GM12878 (cell line): ENCODE results near the gene ZNF106. TPM values are rescaled to one million over a fixed set of nuclear protein-coding genes. Genes with fewer than 3 reads are reported as not detected.

ENCODE experiments used
- ATAC-seq: fragments of 200-7000 bp; cut with Tn5 transposase; 3 replicates; pipeline ENCODE4 v1.9.1; 2020; ENCODE audit warnings: mild to moderate bottlenecking, moderate library complexity
- BruUV-seq: library from RNA; stranded (reverse); fragments of 400-500 nt; replicated peaks from 2 replicates; lab custom pipeline; 2021; lab: Mats Ljungman, UMichigan
- CTCF ChIA-PET: fragments of 300-600 bp; sonication (Branson Sonifier 250); formaldehyde crosslinking; extraction: SDS; loops from one replicate; lab custom pipeline; 2021; ENCODE audit warnings: inconsistent platforms; lab: Yijun Ruan, JAX
- POLR2A ChIA-PET: fragments of 350-600 bp; formaldehyde crosslinking; extraction: SDS; loops from one replicate; lab custom pipeline; 2021; ENCODE audit warnings: inconsistent platforms; lab: Charles Lee
- RAD21 ChIA-PET: fragments of 300-600 bp; sonication (Branson Sonifier 250); formaldehyde crosslinking; loops from one replicate; lab custom pipeline; 2023; ENCODE audit warnings: antibody characterized with exemption; ENCODE audit not compliant: unreplicated experiment; lab: Charles Lee
- SMC1A ChIA-PET: fragments of 300-600 bp; sonication (Branson Sonifier 250); formaldehyde crosslinking; loops from one replicate; lab custom pipeline; 2023; ENCODE audit not compliant: unreplicated experiment, uncharacterized antibody; lab: Charles Lee
- DNase-seq: peaks from one replicate; pipeline ENCODE4 v3.0.0-alpha.2; 2011; ENCODE audit warnings: low read depth, low spot score
- FAIRE-seq: peaks from 3 replicates; lab custom pipeline; 2011; peaks lifted over from hg19 to GRCh38; lab: Jason Lieb, UNC
- H2AFZ ChIP-seq: 2 replicates; pipeline ENCODE4 v1.6.0; 2011; ENCODE audit warnings: low read depth, low read length, control low read depth; ENCODE audit not compliant: control insufficient read depth
- H3K27ac ChIP-seq: 2 replicates; pipeline ENCODE4 v1.5.1; 2011; ENCODE audit warnings: control low read depth; ENCODE audit not compliant: control insufficient read depth, insufficient read depth
- H3K27me3 ChIP-seq, 2 experiments: replicated peaks in 1 of 2; 2 replicates each; pipeline versions ENCODE4 v1.6.0 to v1.6.1; 2011; ENCODE audit warnings: low read length in 1 of 2; ENCODE audit not compliant: control insufficient read depth in 2 of 2, insufficient read depth in 2 of 2
- H3K36me3 ChIP-seq, 2 experiments: 2 replicates each; pipeline ENCODE4 v1.5.1; 2011; ENCODE audit warnings: low read length in 1 of 2; ENCODE audit not compliant: control insufficient read depth in 2 of 2, insufficient read depth in 2 of 2
- H3K4me1 ChIP-seq: 2 replicates; pipeline ENCODE4 v1.6.1; 2011; ENCODE audit warnings: mild to moderate bottlenecking, low read length, moderate library complexity, mixed read lengths; ENCODE audit not compliant: control insufficient read depth, insufficient read depth
- H3K4me2 ChIP-seq: 2 replicates; pipeline ENCODE4 v1.6.0; 2011; ENCODE audit warnings: control low read depth; ENCODE audit not compliant: control insufficient read depth, insufficient read depth
- H3K4me3 ChIP-seq: fragments of 200-600 bp; sonication (generic); 2 replicates; pipeline ENCODE4 v1.5.1; 2016
- H3K79me2 ChIP-seq: 2 replicates; pipeline ENCODE4 v1.6.0; 2011; ENCODE audit warnings: low read length; ENCODE audit not compliant: control insufficient read depth, insufficient read depth
- H3K9ac ChIP-seq: 2 replicates; pipeline ENCODE4 v1.8.0; 2011; ENCODE audit warnings: low read length, control low read depth, mixed read lengths; ENCODE audit not compliant: control insufficient read depth, insufficient read depth
- H3K9me3 ChIP-seq: replicated peaks from 3 replicates; pipeline ENCODE4 v1.5.1; 2011; ENCODE audit warnings: mild to moderate bottlenecking, low read length; ENCODE audit not compliant: control insufficient read depth, insufficient read depth
- H4K20me1 ChIP-seq: 2 replicates; pipeline ENCODE4 v1.6.0; 2011; ENCODE audit not compliant: control insufficient read depth, insufficient read depth
- CHD1 ChIP-seq: IDR thresholded peaks from 2 replicates; pipeline ENCODE4 v1.6.1; 2012; ENCODE audit warnings: low read depth, low read length, improper control_type of control experiment
- FOS ChIP-seq: IDR thresholded peaks from 3 replicates; pipeline ENCODE4 v1.6.1; 2011; ENCODE audit warnings: borderline replicate concordance; ENCODE audit not compliant: insufficient read length; ENCODE audit errors: extremely low read depth
- FOXM1 ChIP-seq: IDR thresholded peaks from 2 replicates; pipeline ENCODE4 v1.6.1; 2012; ENCODE audit warnings: low read depth, mild to moderate bottlenecking, inconsistent platforms, low read length, moderate library complexity
- HDGF ChIP-seq: fragments of 450-650 bp; IDR thresholded peaks from 2 replicates; pipeline ENCODE4 v1.6.1; 2016; ENCODE audit warnings: antibody characterized with exemption
- NR2F1 ChIP-seq: fragments of 450-650 bp; conservative IDR thresholded peaks from 2 replicates; pipeline ENCODE4 v1.6.1; 2017; ENCODE audit warnings: mild to moderate bottlenecking
- PML ChIP-seq: IDR thresholded peaks from 2 replicates; pipeline ENCODE4 v1.6.1; 2012; ENCODE audit warnings: low read length, inconsistent platforms
- SMAD5 ChIP-seq: IDR thresholded peaks from 2 replicates; pipeline ENCODE4 v1.6.1; 2016; ENCODE audit warnings: antibody characterized with exemption, low read depth
- SREBF2 ChIP-seq: IDR thresholded peaks from 2 replicates; pipeline ENCODE4 v1.6.1; 2012; ENCODE audit warnings: mild to moderate bottlenecking, low read length
- STAT1 ChIP-seq: fragments of 450-650 bp; conservative IDR thresholded peaks from 2 replicates; pipeline ENCODE4 v1.6.1; 2014; ENCODE audit warnings: antibody characterized with exemption, mild to moderate bottlenecking
- WGBS: methylation state at CpG from one replicate; pipeline ENCODE4 v1.1.6; 2016; ENCODE audit warnings: low lambda C conversion rate; ENCODE audit not compliant: insufficient replicate concordance, insufficient coverage; ENCODE audit errors: missing lambda C conversion rate; 5-methylcytosine and 5-hydroxymethylcytosine counted together
- in situ Hi-C: fragments of 300-500 bp; cut with MboI; formaldehyde crosslinking; loops from 9 replicates; pipeline ENCODE4 v1.14.3; 2018; ENCODE audit warnings: mixed read lengths
- intact Hi-C: fragments of 100-400 bp; cut with micrococcal nuclease; formaldehyde crosslinking; loops from one replicate; pipeline ENCODE4 v1.14.2; 2022; ENCODE audit not compliant: unreplicated experiment
- polyA plus RNA-seq, 11 experiments: library from polyadenylated mRNA; depleted of rRNA in 4 of 11; unstranded in 6 of 11; stranded (reverse) in 5 of 11; fragments of >200 nt; fragmentation: Nextera tagmentation in 4 of 11; fragmentation: Illumina TruSeq in 1 of 11; extraction: Ambion mirVana in 4 of 11; extraction: Trizol in 1 of 11; gene quantifications; 1 replicate in 1 of 11; 2 replicates in 10 of 11; pipeline versions ENCODE4 v1.2.1 to v1.2.3, GENCODE V29; 2011 to 2016; ENCODE audit warnings: inconsistent platforms in 2 of 11, missing spikeins in 2 of 11, low read depth in 1 of 11
- small RNA-seq: library from RNA; depleted of rRNA; stranded (forward); fragments of <200 nt; gene quantifications from one replicate; pipeline ENCODE3, GENCODE V24; 2014
- total RNA-seq, 4 experiments: library from RNA; depleted of rRNA in 3 of 4; stranded (reverse); fragments of >200 nt in 3 of 4; fragmentation: Illumina TruSeq in 1 of 4; extraction: Trizol in 1 of 4; gene quantifications; 2 replicates each; pipeline versions ENCODE4 v1.2.1 to v1.2.3, GENCODE V29; 2013 to 2021
- TF ChIP-seq, protein P1 (sequence below): fragments of 450-650 bp; IDR thresholded peaks from 2 replicates; pipeline ENCODE4 v1.6.1; 2017; ENCODE audit warnings: mild to moderate bottlenecking, moderate library complexity

Gene ZNF106
- total and polyA plus RNA-seq, 10 of the 15 experiments (the other 5 are each of a cell fraction or from before 2014, with no cell fraction given) = 10.7 to 45.3 (median 32.5) TPM

DNA sequence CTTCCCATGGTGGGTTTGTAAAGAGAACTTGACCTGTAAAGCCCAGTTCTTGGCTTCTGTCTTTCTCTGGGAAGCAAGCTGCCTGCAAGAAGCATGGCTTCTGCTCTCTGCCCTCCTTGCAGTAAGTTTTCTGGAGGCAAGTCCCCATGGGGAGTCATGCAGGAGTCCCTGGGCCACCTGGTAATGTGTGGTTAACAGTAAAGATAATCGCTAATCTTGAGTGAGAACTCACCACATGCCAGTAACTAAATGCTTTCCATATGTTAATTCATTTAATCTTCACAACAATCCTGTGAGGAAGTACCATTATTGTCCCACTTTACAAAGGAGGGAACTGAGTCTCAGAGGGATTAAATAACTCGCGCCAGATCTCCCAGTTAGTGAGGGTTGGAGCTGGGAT, 127.5 kb downstream of the ZNF106 start:
- Histone ChIP-seq H3K9ac (no peak overlapping the region), H3K27me3 (no peaks in the 10 kb centered on the region), H3K9me3 (no peaks in the 10 kb centered on the region), H3K4me1 (no peaks in the 10 kb centered on the region), H4K20me1 (no peaks in the 10 kb centered on the region), H3K27ac (no peak overlapping the region), H3K36me3 (no peaks in the 10 kb centered on the region; a peak in 1 of 4 replicates), H3K4me2 (no peak overlapping the region), H3K79me2 (no peaks in the 10 kb centered on the region), H2AFZ (no peak overlapping the region), H3K4me3 (no peak overlapping the region)
- intact Hi-C loops (no loop called here), in situ Hi-C loops (no loop called here)
- POLR2A ChIA-PET = no interaction called here
- WGBS = 98% methylated on average over 3 of the region's 3 CpGs
- SMC1A ChIA-PET = no interaction called here
- BruUV-seq = no TSS peak
- CTCF ChIA-PET = interaction anchor here (1.4 kb wide), 1 partner anchor 11 kb away, joined by 5 read pairs; no protein-coding TSS in a partner anchor
- ATAC-seq (no peak), DNase-seq (no peak), FAIRE-seq (no peak)
- RAD21 ChIA-PET = no interaction called here
- no peak for TF ChIP-seq STAT1
- TF ChIP-seq NR2F1 = no peak
- no peak for TF ChIP-seq FOS
- TF ChIP-seq, protein P1, sequence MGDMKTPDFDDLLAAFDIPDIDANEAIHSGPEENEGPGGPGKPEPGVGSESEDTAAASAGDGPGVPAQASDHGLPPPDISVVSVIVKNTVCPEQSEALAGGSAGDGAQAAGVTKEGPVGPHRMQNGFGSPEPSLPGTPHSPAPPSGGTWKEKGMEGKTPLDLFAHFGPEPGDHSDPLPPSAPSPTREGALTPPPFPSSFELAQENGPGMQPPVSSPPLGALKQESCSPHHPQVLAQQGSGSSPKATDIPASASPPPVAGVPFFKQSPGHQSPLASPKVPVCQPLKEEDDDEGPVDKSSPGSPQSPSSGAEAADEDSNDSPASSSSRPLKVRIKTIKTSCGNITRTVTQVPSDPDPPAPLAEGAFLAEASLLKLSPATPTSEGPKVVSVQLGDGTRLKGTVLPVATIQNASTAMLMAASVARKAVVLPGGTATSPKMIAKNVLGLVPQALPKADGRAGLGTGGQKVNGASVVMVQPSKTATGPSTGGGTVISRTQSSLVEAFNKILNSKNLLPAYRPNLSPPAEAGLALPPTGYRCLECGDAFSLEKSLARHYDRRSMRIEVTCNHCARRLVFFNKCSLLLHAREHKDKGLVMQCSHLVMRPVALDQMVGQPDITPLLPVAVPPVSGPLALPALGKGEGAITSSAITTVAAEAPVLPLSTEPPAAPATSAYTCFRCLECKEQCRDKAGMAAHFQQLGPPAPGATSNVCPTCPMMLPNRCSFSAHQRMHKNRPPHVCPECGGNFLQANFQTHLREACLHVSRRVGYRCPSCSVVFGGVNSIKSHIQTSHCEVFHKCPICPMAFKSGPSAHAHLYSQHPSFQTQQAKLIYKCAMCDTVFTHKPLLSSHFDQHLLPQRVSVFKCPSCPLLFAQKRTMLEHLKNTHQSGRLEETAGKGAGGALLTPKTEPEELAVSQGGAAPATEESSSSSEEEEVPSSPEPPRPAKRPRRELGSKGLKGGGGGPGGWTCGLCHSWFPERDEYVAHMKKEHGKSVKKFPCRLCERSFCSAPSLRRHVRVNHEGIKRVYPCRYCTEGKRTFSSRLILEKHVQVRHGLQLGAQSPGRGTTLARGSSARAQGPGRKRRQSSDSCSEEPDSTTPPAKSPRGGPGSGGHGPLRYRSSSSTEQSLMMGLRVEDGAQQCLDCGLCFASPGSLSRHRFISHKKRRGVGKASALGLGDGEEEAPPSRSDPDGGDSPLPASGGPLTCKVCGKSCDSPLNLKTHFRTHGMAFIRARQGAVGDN = no peak
- TF ChIP-seq HDGF = no peak
- TF ChIP-seq CHD1 = no peak
- no peak for TF ChIP-seq FOXM1
- TF ChIP-seq SREBF2 = no peak
- no peak for TF ChIP-seq PML
- no peak for TF ChIP-seq SMAD5

Small RNAs within 50 kb of the gene (small RNA-seq; reads per million reads assigned to genes)
- gene RNU6-188P = not detected

Other genes starting within 250 kb of the ZNF106 start
Only the 7 nearest of the 8 such genes appear.
- gene GANC, start 217.9 kb downstream of the ZNF106 start, total RNA-seq (2014; rRNA removed) = 20.9 and 22.1 TPM in 2 replicates
- 24.0 and 26.8 TPM in 2 replicates for gene GANC, start 217.9 kb downstream of the ZNF106 start, total RNA-seq (2014; rRNA removed; fragmentation: Illumina TruSeq; extraction: Trizol)
- 35.3 and 39.2 TPM in 2 replicates for gene GANC, start 217.9 kb downstream of the ZNF106 start, total RNA-seq (2021)
- gene GANC, start 217.9 kb downstream of the ZNF106 start, polyA plus RNA-seq (2011; rRNA removed) = 25.9 and 31.0 TPM in 2 replicates
- 28.3 and 35.8 TPM in 2 replicates for gene GANC, start 217.9 kb downstream of the ZNF106 start, polyA plus RNA-seq (2014; fragmentation: Illumina TruSeq; extraction: Trizol)
- 10 to 100 TPM; 11.3 to 13.1 TPM for gene GANC, start 217.9 kb downstream of the ZNF106 start, polyA plus RNA-seq (2014; fragmentation: Nextera tagmentation; extraction: Ambion mirVana)
- 16.2 and 16.4 TPM in 2 replicates for gene GANC, start 217.9 kb downstream of the ZNF106 start, polyA plus RNA-seq (2014; rRNA removed)
- 10 to 100 TPM; 18.2 to 25.1 TPM for gene GANC, start 217.9 kb downstream of the ZNF106 start, polyA plus RNA-seq (2016; fragmentation: Nextera tagmentation; extraction: Ambion mirVana)
- 31.1 and 38.6 TPM in 2 replicates for gene TMEM87A, start 217.7 kb downstream of the ZNF106 start, total RNA-seq (2014; rRNA removed)
- 32.7 and 34.1 TPM in 2 replicates for gene TMEM87A, start 217.7 kb downstream of the ZNF106 start, total RNA-seq (2014; rRNA removed; fragmentation: Illumina TruSeq; extraction: Trizol)
- 22.9 and 25.6 TPM in 2 replicates for gene TMEM87A, start 217.7 kb downstream of the ZNF106 start, total RNA-seq (2021)
- gene TMEM87A, start 217.7 kb downstream of the ZNF106 start, polyA plus RNA-seq (2011; rRNA removed) = 23.9 and 35.2 TPM in 2 replicates
- 33.4 and 40.8 TPM in 2 replicates for gene TMEM87A, start 217.7 kb downstream of the ZNF106 start, polyA plus RNA-seq (2014; fragmentation: Illumina TruSeq; extraction: Trizol)
- gene TMEM87A, start 217.7 kb downstream of the ZNF106 start, polyA plus RNA-seq (2014; fragmentation: Nextera tagmentation; extraction: Ambion mirVana) = 10 to 100 TPM; 33.4 to 53.2 TPM
- gene TMEM87A, start 217.7 kb downstream of the ZNF106 start, polyA plus RNA-seq (2014; rRNA removed) = 17.4 and 18.2 TPM in 2 replicates
- 10 to 100 TPM; 40.9 to 49.2 TPM for gene TMEM87A, start 217.7 kb downstream of the ZNF106 start, polyA plus RNA-seq (2016; fragmentation: Nextera tagmentation; extraction: Ambion mirVana)
- 3.0 and 3.4 TPM in 2 replicates for gene CAPN3, start 131.6 kb downstream of the ZNF106 start, total RNA-seq (2014; rRNA removed)
- gene CAPN3, start 131.6 kb downstream of the ZNF106 start, total RNA-seq (2014; rRNA removed; fragmentation: Illumina TruSeq; extraction: Trizol) = 1.1 and 1.8 TPM in 2 replicates
- gene CAPN3, start 131.6 kb downstream of the ZNF106 start, total RNA-seq (2021) = 2.4 and 3.2 TPM in 2 replicates
- gene CAPN3, start 131.6 kb downstream of the ZNF106 start, polyA plus RNA-seq (2011; rRNA removed) = 2.4 and 2.8 TPM in 2 replicates
- gene CAPN3, start 131.6 kb downstream of the ZNF106 start, polyA plus RNA-seq (2014; fragmentation: Illumina TruSeq; extraction: Trizol) = 2.9 and 3.0 TPM in 2 replicates
- gene CAPN3, start 131.6 kb downstream of the ZNF106 start, polyA plus RNA-seq (2014; fragmentation: Nextera tagmentation; extraction: Ambion mirVana) = 1 to 10 TPM; 1.6 to 1.7 TPM
- 2.1 and 3.8 TPM in 2 replicates for gene CAPN3, start 131.6 kb downstream of the ZNF106 start, polyA plus RNA-seq (2014; rRNA removed)
- gene CAPN3, start 131.6 kb downstream of the ZNF106 start, polyA plus RNA-seq (2016; fragmentation: Nextera tagmentation; extraction: Ambion mirVana) = 1 to 10 TPM; 1.6 to 1.9 TPM
- gene SNAP23, start 4.5 kb upstream of the ZNF106 start, total RNA-seq (2014; rRNA removed) = 51.9 and 65.2 TPM in 2 replicates
- 126 and 134 TPM in 2 replicates for gene SNAP23, start 4.5 kb upstream of the ZNF106 start, total RNA-seq (2014; rRNA removed; fragmentation: Illumina TruSeq; extraction: Trizol)
- 56.6 and 56.8 TPM in 2 replicates for gene SNAP23, start 4.5 kb upstream of the ZNF106 start, total RNA-seq (2021)
- gene SNAP23, start 4.5 kb upstream of the ZNF106 start, polyA plus RNA-seq (2011; rRNA removed) = 90.8 and 147 TPM in 2 replicates
- 127 and 130 TPM in 2 replicates for gene SNAP23, start 4.5 kb upstream of the ZNF106 start, polyA plus RNA-seq (2014; fragmentation: Illumina TruSeq; extraction: Trizol)
- gene SNAP23, start 4.5 kb upstream of the ZNF106 start, polyA plus RNA-seq (2014; fragmentation: Nextera tagmentation; extraction: Ambion mirVana) = 10 to 100 TPM; 63.5 to 68.1 TPM
- 65.8 and 78.7 TPM in 2 replicates for gene SNAP23, start 4.5 kb upstream of the ZNF106 start, polyA plus RNA-seq (2014; rRNA removed)
- gene SNAP23, start 4.5 kb upstream of the ZNF106 start, polyA plus RNA-seq (2016; fragmentation: Nextera tagmentation; extraction: Ambion mirVana) = 10 to 100 TPM; 70.5 to 86.8 TPM
- 5.9 and 8.1 TPM in 2 replicates for gene LRRC57, start 57.7 kb upstream of the ZNF106 start, total RNA-seq (2014; rRNA removed)
- gene LRRC57, start 57.7 kb upstream of the ZNF106 start, total RNA-seq (2014; rRNA removed; fragmentation: Illumina TruSeq; extraction: Trizol) = 11.4 and 12.2 TPM in 2 replicates
- 10.4 and 11.1 TPM in 2 replicates for gene LRRC57, start 57.7 kb upstream of the ZNF106 start, total RNA-seq (2021)
- gene LRRC57, start 57.7 kb upstream of the ZNF106 start, polyA plus RNA-seq (2011; rRNA removed) = 11.6 and 15.7 TPM in 2 replicates
- 10.3 and 11.9 TPM in 2 replicates for gene LRRC57, start 57.7 kb upstream of the ZNF106 start, polyA plus RNA-seq (2014; fragmentation: Illumina TruSeq; extraction: Trizol)
- gene LRRC57, start 57.7 kb upstream of the ZNF106 start, polyA plus RNA-seq (2014; fragmentation: Nextera tagmentation; extraction: Ambion mirVana) = 1 to 10 TPM; 5.2 to 5.8 TPM
- 7.0 and 7.7 TPM in 2 replicates for gene LRRC57, start 57.7 kb upstream of the ZNF106 start, polyA plus RNA-seq (2014; rRNA removed)
- gene LRRC57, start 57.7 kb upstream of the ZNF106 start, polyA plus RNA-seq (2016; fragmentation: Nextera tagmentation; extraction: Ambion mirVana) = 10 to 100 TPM in 1 of 2 experiments, 1 to 10 TPM in 1; 8.3 to 10.9 TPM
- 40.6 and 40.7 TPM in 2 replicates for gene HAUS2, start 57.7 kb upstream of the ZNF106 start, total RNA-seq (2014; rRNA removed)
- 37.5 and 41.8 TPM in 2 replicates for gene HAUS2, start 57.7 kb upstream of the ZNF106 start, total RNA-seq (2014; rRNA removed; fragmentation: Illumina TruSeq; extraction: Trizol)
- gene HAUS2, start 57.7 kb upstream of the ZNF106 start, total RNA-seq (2021) = 26.7 and 33.5 TPM in 2 replicates
- 45.2 and 80.6 TPM in 2 replicates for gene HAUS2, start 57.7 kb upstream of the ZNF106 start, polyA plus RNA-seq (2011; rRNA removed)
- 40.6 and 48.3 TPM in 2 replicates for gene HAUS2, start 57.7 kb upstream of the ZNF106 start, polyA plus RNA-seq (2014; fragmentation: Illumina TruSeq; extraction: Trizol)
- 10 to 100 TPM; 30.8 to 37.0 TPM for gene HAUS2, start 57.7 kb upstream of the ZNF106 start, polyA plus RNA-seq (2014; fragmentation: Nextera tagmentation; extraction: Ambion mirVana)
- gene HAUS2, start 57.7 kb upstream of the ZNF106 start, polyA plus RNA-seq (2014; rRNA removed) = 25.3 and 28.7 TPM in 2 replicates
- gene HAUS2, start 57.7 kb upstream of the ZNF106 start, polyA plus RNA-seq (2016; fragmentation: Nextera tagmentation; extraction: Ambion mirVana) = 10 to 100 TPM; 54.0 to 59.3 TPM
- 7.7 and 9.4 TPM in 2 replicates for gene STARD9, start 84.5 kb upstream of the ZNF106 start, total RNA-seq (2014; rRNA removed)
- gene STARD9, start 84.5 kb upstream of the ZNF106 start, total RNA-seq (2014; rRNA removed; fragmentation: Illumina TruSeq; extraction: Trizol) = 7.5 and 8.1 TPM in 2 replicates
- gene STARD9, start 84.5 kb upstream of the ZNF106 start, total RNA-seq (2021) = 8.4 and 11.5 TPM in 2 replicates
- 3.6 and 4.7 TPM in 2 replicates for gene STARD9, start 84.5 kb upstream of the ZNF106 start, polyA plus RNA-seq (2011; rRNA removed)
- 8.6 and 8.7 TPM in 2 replicates for gene STARD9, start 84.5 kb upstream of the ZNF106 start, polyA plus RNA-seq (2014; fragmentation: Illumina TruSeq; extraction: Trizol)
- 1 to 10 TPM in 1 of 2 experiments, under 1 TPM in 1; 0.58 to 1.1 TPM for gene STARD9, start 84.5 kb upstream of the ZNF106 start, polyA plus RNA-seq (2014; fragmentation: Nextera tagmentation; extraction: Ambion mirVana)
- 8.2 and 9.3 TPM in 2 replicates for gene STARD9, start 84.5 kb upstream of the ZNF106 start, polyA plus RNA-seq (2014; rRNA removed)
- gene STARD9, start 84.5 kb upstream of the ZNF106 start, polyA plus RNA-seq (2016; fragmentation: Nextera tagmentation; extraction: Ambion mirVana) = 1 to 10 TPM; 2.7 to 2.9 TPM